CD4-positive, alpha-beta T cell treated with Interferon gamma for 1 hour (primary cell): ENCODE data around the gene MYL1.

Source experiments
- DNase-seq: peaks from one replicate; pipeline ENCODE4 v3.0.0-alpha.2; 2020

MYL1 gene

DNA sequence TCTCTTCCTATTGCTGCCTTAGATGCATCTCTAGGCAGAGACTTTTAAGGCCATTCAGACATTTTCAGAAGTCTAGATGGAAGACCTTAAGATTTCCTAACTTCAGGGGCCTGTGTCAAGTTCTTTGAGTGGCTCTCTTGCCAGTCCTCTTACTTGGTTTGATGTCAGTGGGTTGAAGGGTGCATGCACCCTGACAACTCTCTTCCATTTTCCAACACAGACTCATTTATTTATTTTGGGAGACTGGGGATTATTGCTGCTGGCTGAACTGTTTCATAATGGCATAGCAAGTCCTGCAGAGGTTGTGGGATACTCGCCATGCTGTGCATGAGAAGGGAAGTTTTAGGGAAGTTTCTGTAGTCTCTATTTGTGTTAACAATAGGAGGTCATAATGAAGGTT lies 50.7 kb downstream of the MYL1 start:
- no peak for DNase-seq

DNA sequence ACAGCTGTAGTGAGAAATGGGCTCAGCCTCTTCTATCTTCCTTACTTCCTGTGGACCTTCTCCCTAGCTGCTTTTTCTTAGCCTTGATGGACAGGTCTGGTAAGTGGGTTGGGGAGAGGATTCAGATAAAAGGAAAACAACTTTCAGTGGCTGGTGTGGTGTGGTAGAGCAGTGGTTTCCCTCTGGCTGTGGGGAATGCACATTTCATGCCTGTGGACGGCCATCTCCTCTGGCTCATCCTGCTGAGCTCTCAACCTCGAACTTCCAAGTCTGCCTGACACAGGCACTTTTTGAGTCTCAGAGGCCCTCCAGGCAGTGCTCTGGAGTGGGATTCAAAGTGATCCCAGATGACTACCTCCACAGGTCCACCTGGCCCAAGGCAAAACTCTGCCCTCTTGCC lies 51.1 kb downstream of the MYL1 start:
- DNase-seq: no peak

DNA sequence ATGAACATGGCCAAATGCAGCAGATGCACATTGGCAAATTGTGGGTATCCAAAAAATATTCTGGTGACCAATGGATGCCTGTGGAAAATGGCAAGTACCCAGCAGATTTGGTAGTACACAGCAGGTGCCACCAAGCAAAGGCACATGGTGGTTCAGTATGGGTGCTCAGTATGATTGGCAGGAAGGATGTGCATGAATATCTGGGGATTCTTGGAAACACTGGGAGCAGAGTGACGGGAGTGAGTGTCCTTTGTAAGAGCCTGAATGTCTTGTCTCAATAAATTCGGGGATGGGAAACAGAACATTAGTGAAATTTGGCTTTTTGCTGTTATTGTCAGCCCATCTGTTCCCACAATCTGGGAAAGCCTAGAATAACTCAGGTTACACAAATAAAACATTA lies 52.9 kb downstream of the MYL1 start:
- DNase-seq: no peak

DNA sequence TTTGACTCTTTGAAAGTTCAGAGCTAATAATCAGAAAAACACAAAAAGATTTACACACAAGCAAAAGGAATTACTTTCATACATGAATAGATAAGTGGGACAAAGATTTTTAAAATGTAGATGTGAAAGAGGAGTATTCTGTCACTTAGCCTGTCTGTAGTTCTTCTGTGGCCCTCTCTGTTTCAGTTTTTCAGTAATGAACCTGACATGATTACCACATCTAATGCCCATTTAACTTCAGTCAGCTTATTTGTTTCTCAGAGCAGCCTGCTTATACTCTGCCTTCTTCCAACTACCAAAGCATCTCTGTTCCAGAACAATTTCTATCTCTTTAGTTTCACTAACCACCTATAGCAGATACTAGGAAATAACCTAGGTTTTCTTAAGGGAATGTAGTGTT lies 55.3 kb downstream of the MYL1 start:
- no peak for DNase-seq

DNA sequence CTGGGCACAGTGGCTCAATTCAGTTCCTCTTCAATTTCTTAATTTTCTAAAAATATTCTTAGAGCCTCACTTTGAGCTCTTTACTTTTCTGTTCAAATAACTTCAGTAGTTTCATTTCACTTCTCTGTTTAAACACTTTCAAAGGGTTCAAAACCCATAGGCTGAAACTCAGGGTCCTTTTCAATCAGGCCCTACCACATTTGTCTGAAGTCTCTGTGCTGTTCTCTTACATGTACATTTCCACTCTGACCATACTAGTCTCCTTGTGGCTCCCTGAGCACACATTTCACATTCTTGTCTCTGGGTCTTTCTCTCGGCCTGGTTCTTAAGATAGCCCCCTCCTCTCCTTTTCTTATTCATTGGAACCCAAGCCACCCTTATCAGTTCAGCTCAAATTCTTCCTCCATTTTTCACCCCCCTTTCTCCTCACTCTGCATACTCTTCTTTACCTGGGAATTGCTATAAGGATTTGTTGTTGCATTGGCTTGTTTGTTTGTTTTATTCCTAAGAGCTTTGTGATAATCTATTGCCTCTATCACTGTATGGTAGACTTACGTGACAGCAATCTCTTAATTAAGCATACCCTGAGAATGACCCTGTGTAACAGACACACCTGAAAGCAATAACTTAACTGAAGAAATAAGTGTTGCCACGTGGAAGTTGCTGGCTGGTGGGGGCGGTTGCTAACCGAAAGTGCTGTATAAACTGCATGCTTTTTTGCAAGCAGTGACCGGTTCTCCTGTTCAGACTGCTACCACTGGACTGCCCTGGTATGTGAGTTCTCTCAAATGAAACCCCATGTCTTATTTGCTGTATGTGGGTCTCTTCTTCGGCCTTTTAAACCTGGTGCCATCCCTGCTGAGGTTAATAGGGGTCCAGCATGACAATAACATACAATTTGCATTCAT lies 62.0 kb downstream of the MYL1 start:
- no peak for DNase-seq

DNA sequence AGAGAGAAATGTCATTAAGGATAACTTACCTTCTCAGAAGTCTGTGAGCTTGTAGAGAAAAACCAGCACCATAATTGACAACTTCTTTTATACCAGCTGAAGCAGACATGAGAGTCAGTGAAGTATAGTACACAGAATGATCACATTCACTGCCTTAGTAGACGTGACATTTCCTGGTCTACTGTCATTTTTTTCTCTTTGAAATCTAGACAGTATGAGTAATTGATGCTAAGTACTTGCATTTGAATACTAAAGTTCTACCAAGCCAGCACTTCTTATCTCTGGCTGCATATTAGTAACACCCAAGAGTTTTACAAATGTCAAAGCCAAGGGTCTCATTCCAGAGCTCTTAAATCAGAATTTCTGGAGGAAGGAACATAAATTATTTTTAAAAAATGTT lies 64.4 kb downstream of the MYL1 start:
- DNase-seq: no peak
